Activated naive CD8-positive, alpha-beta T cell treated with anti-CD3 and anti-CD28 coated beads for 36 hours (primary cell): ENCODE results near the gene DOCK6. TPM values are rescaled to one million over a fixed set of nuclear protein-coding genes. Genes with fewer than 3 reads are reported as not detected.

Source experiments
- DNase-seq: peaks from one replicate; pipeline ENCODE4 v3.0.0; 2021
- H3K27ac Mint-ChIP-seq: one replicate; pipeline ENCODE4 v1.8.0; 2022; ENCODE audit warnings: mild to moderate bottlenecking, moderate library complexity, mixed read lengths
- H3K27me3 Mint-ChIP-seq: one replicate; pipeline ENCODE4 v1.8.0; 2022; ENCODE audit warnings: mild to moderate bottlenecking, mixed read lengths
- H3K36me3 Mint-ChIP-seq: one replicate; pipeline ENCODE4 v1.8.0; 2021; ENCODE audit warnings: mild to moderate bottlenecking, mixed read lengths
- H3K4me1 Mint-ChIP-seq: one replicate; pipeline ENCODE4 v1.8.0; 2021; ENCODE audit warnings: mixed read lengths
- H3K4me3 Mint-ChIP-seq: one replicate; pipeline ENCODE4 v1.8.0; 2022; ENCODE audit warnings: mild to moderate bottlenecking, moderate library complexity, mixed read lengths
- H3K9me3 Mint-ChIP-seq: one replicate; pipeline ENCODE4 v1.8.0; 2022; ENCODE audit warnings: mixed read lengths
- total RNA-seq, 2 experiments: library from RNA; stranded (reverse); gene quantifications; one replicate each; pipeline ENCODE4 v1.2.3, GENCODE V29; 2021

The DOCK6 gene
- total RNA-seq, 2 experiments from 2014 or later = 3.3 to 4.8 TPM

GRCh38 chr19:11264452-11265176, 2.3 kb upstream of the DOCK6 start:
- H3K36me3 Mint-ChIP-seq = no peaks in the 10 kb centered on the region
- H3K4me1 Mint-ChIP-seq = no peaks in the 10 kb centered on the region
- no peaks in the 10 kb centered on the region for H3K9me3 Mint-ChIP-seq
- peaks cover 79% of the 10 kb centered on the region for H3K27me3 Mint-ChIP-seq
- H3K27ac Mint-ChIP-seq = no peak overlapping the region
- no peak overlapping the region for H3K4me3 Mint-ChIP-seq
- no peak for DNase-seq

GRCh38 chr19:11263726-11264125, 1.4 kb upstream of the DOCK6 start:
- Mint-ChIP-seq H3K27ac (no peak overlapping the region), H3K4me1 (no peaks in the 10 kb centered on the region), H3K9me3 (no peaks in the 10 kb centered on the region), H3K27me3 (peaks cover 71% of the 10 kb centered on the region), H3K36me3 (no peaks in the 10 kb centered on the region), H3K4me3 (no peak overlapping the region)
- DNase-seq = no peak

- H3K4me3 Mint-ChIP-seq = peak overlapping the region; percentile 43
- H3K27ac Mint-ChIP-seq = no peak overlapping the region
- no peaks in the 10 kb centered on the region for H3K36me3 Mint-ChIP-seq
- H3K27me3 Mint-ChIP-seq = peaks cover 52% of the 10 kb centered on the region
- no peak for DNase-seq
- no peaks in the 10 kb centered on the region for H3K4me1 Mint-ChIP-seq
- no peaks in the 10 kb centered on the region for H3K9me3 Mint-ChIP-seq
These were observed 823 bp downstream of the DOCK6 start for GRCh38 chr19:11261431-11261970.

- no peaks in the 10 kb centered on the region for H3K9me3 Mint-ChIP-seq
- H3K27me3 Mint-ChIP-seq = peaks cover 47% of the 10 kb centered on the region
- DNase-seq = no peak
- no peaks in the 10 kb centered on the region for H3K4me1 Mint-ChIP-seq
- H3K27ac Mint-ChIP-seq = no peak overlapping the region
- peak overlapping the region; percentile 22 for H3K4me3 Mint-ChIP-seq
- no peaks in the 10 kb centered on the region for H3K36me3 Mint-ChIP-seq
These were observed 1.3 kb downstream of the DOCK6 start for GRCh38 chr19:11260996-11261395.

GRCh38 chr19:11257846-11258380, 4.4 kb downstream of the DOCK6 start:
- H3K27ac Mint-ChIP-seq = no peak overlapping the region
- no peaks in the 10 kb centered on the region for H3K9me3 Mint-ChIP-seq
- no peaks in the 10 kb centered on the region for H3K36me3 Mint-ChIP-seq
- H3K27me3 Mint-ChIP-seq = peaks cover 19% of the 10 kb centered on the region
- no peaks in the 10 kb centered on the region for H3K4me1 Mint-ChIP-seq
- no peak for DNase-seq
- no peak overlapping the region for H3K4me3 Mint-ChIP-seq

GRCh38 chr19:11256189-11256588, 6.1 kb downstream of the DOCK6 start:
- H3K4me1 Mint-ChIP-seq = no peaks in the 10 kb centered on the region
- no peak overlapping the region for H3K4me3 Mint-ChIP-seq
- peaks cover 11% of the 10 kb centered on the region for H3K27me3 Mint-ChIP-seq
- no peak for DNase-seq
- H3K36me3 Mint-ChIP-seq = no peaks in the 10 kb centered on the region
- H3K27ac Mint-ChIP-seq = no peak overlapping the region
- H3K9me3 Mint-ChIP-seq = no peaks in the 10 kb centered on the region

- H3K4me3 Mint-ChIP-seq = no peak overlapping the region
- peaks cover 6% of the 10 kb centered on the region for H3K27me3 Mint-ChIP-seq
- H3K4me1 Mint-ChIP-seq = no peaks in the 10 kb centered on the region
- no peak overlapping the region for H3K27ac Mint-ChIP-seq
- no peaks in the 10 kb centered on the region for H3K36me3 Mint-ChIP-seq
- H3K9me3 Mint-ChIP-seq = no peaks in the 10 kb centered on the region
- no peak for DNase-seq
These were observed 7.7 kb downstream of the DOCK6 start for GRCh38 chr19:11254666-11255065.

- H3K4me3 Mint-ChIP-seq = no peak overlapping the region
- peaks cover 6% of the 10 kb centered on the region for H3K27me3 Mint-ChIP-seq
- H3K36me3 Mint-ChIP-seq = no peaks in the 10 kb centered on the region
- no peaks in the 10 kb centered on the region for H3K9me3 Mint-ChIP-seq
- no peaks in the 10 kb centered on the region for H3K4me1 Mint-ChIP-seq
- DNase-seq = no peak
- no peak overlapping the region for H3K27ac Mint-ChIP-seq
These were observed 9.5 kb downstream of the DOCK6 start for GRCh38 chr19:11252665-11253355.

- no peaks in the 10 kb centered on the region for H3K36me3 Mint-ChIP-seq
- no peaks in the 10 kb centered on the region for H3K9me3 Mint-ChIP-seq
- no peaks in the 10 kb centered on the region for H3K4me1 Mint-ChIP-seq
- H3K27ac Mint-ChIP-seq = no peak overlapping the region
- DNase-seq = no peak
- no peak overlapping the region for H3K4me3 Mint-ChIP-seq
- peaks cover 7% of the 10 kb centered on the region for H3K27me3 Mint-ChIP-seq
These were observed 10.5 kb downstream of the DOCK6 start for GRCh38 chr19:11251650-11252314.

GRCh38 chr19:11251217-11251616, 11.1 kb downstream of the DOCK6 start:
- Mint-ChIP-seq H3K9me3 (no peaks in the 10 kb centered on the region), H3K4me3 (no peak overlapping the region), H3K36me3 (no peaks in the 10 kb centered on the region), H3K27ac (no peak overlapping the region), H3K4me1 (no peaks in the 10 kb centered on the region), H3K27me3 (peaks cover 12% of the 10 kb centered on the region)
- DNase-seq = no peak

- Mint-ChIP-seq H3K27me3 (peaks cover 18% of the 10 kb centered on the region), H3K4me3 (no peak overlapping the region), H3K36me3 (no peaks in the 10 kb centered on the region), H3K27ac (no peak overlapping the region), H3K9me3 (no peaks in the 10 kb centered on the region), H3K4me1 (no peaks in the 10 kb centered on the region)
- DNase-seq = no peak
These were observed 13.5 kb downstream of the DOCK6 start for GRCh38 chr19:11248852-11249251.

GRCh38 chr19:11247934-11248333, 14.4 kb downstream of the DOCK6 start:
- DNase-seq = no peak
- Mint-ChIP-seq H3K4me1 (no peaks in the 10 kb centered on the region), H3K27ac (no peak overlapping the region), H3K4me3 (no peak overlapping the region), H3K27me3 (peaks cover 24% of the 10 kb centered on the region), H3K36me3 (no peaks in the 10 kb centered on the region), H3K9me3 (no peaks in the 10 kb centered on the region)

- no peak overlapping the region for H3K27ac Mint-ChIP-seq
- H3K4me1 Mint-ChIP-seq = no peaks in the 10 kb centered on the region
- no peaks in the 10 kb centered on the region for H3K36me3 Mint-ChIP-seq
- H3K9me3 Mint-ChIP-seq = no peaks in the 10 kb centered on the region
- H3K4me3 Mint-ChIP-seq = no peak overlapping the region
- no peak for DNase-seq
- peaks cover 24% of the 10 kb centered on the region for H3K27me3 Mint-ChIP-seq
These were observed 14.9 kb downstream of the DOCK6 start for GRCh38 chr19:11247391-11247790.

GRCh38 chr19:11246941-11247340, 15.4 kb downstream of the DOCK6 start:
- Mint-ChIP-seq H3K9me3 (no peaks in the 10 kb centered on the region), H3K36me3 (no peaks in the 10 kb centered on the region), H3K27ac (no peak overlapping the region), H3K27me3 (peaks cover 26% of the 10 kb centered on the region), H3K4me1 (no peaks in the 10 kb centered on the region), H3K4me3 (no peak overlapping the region)
- DNase-seq = no peak
